GM23248 (cell line): Measurements from ENCODE around the gene BTAF1. TPM values are rescaled to one million over a fixed set of nuclear protein-coding genes. Genes with fewer than 3 reads are reported as not detected.

ENCODE experiments used
- DNase-seq: peaks from one replicate; pipeline ENCODE4 v3.0.0-alpha.2; 2015
- H2AFZ ChIP-seq: fragments of 200-600 bp; sonication (generic); 2 replicates; pipeline ENCODE4 v1.6.1; 2016; ENCODE audit warnings: antibody characterized with exemption
- H3F3A ChIP-seq: fragments of 200-600 bp; sonication (generic); 2 replicates; pipeline ENCODE4 v1.6.1; 2016; ENCODE audit warnings: mild to moderate bottlenecking, antibody characterized with exemption, mixed run types; ENCODE audit not compliant: insufficient read depth
- H3K27ac ChIP-seq: fragments of 200-600 bp; sonication (generic); 2 replicates; pipeline ENCODE4 v1.5.1; 2016; ENCODE audit warnings: mild to moderate bottlenecking
- H3K27me3 ChIP-seq: fragments of 200-600 bp; sonication (generic); replicated peaks from 2 replicates; pipeline ENCODE4 v1.6.1; 2016; ENCODE audit warnings: mild to moderate bottlenecking; ENCODE audit not compliant: insufficient read depth
- H3K36me3 ChIP-seq: fragments of 200-600 bp; sonication (generic); 2 replicates; pipeline ENCODE4 v1.6.1; 2016; ENCODE audit warnings: low read depth, mild to moderate bottlenecking
- H3K4me1 ChIP-seq: fragments of 200-600 bp; sonication (generic); 2 replicates; pipeline ENCODE4 v1.6.1; 2016; ENCODE audit warnings: mild to moderate bottlenecking; ENCODE audit not compliant: insufficient read depth
- H3K4me2 ChIP-seq: fragments of 200-600 bp; sonication (generic); one replicate; pipeline ENCODE4 v1.6.1; 2016; ENCODE audit warnings: mild to moderate bottlenecking; ENCODE audit not compliant: unreplicated experiment
- H3K4me3 ChIP-seq: fragments of 200-600 bp; sonication (generic); 2 replicates; pipeline ENCODE4 v1.5.1; 2016; ENCODE audit warnings: mild to moderate bottlenecking
- H3K79me2 ChIP-seq: fragments of 200-600 bp; sonication (generic); 2 replicates; pipeline ENCODE4 v1.6.1; 2016; ENCODE audit warnings: mild to moderate bottlenecking; ENCODE audit not compliant: insufficient read depth
- H3K9ac ChIP-seq: fragments of 200-600 bp; sonication (generic); 2 replicates; pipeline ENCODE4 v1.6.1; 2016; ENCODE audit warnings: mild to moderate bottlenecking
- H3K9me2 ChIP-seq: fragments of 200-600 bp; sonication (generic); 2 replicates; pipeline ENCODE4 v1.6.1; 2016; ENCODE audit warnings: mixed run types, mild to moderate bottlenecking, moderate library complexity; ENCODE audit not compliant: insufficient read depth
- H3K9me3 ChIP-seq: fragments of 200-600 bp; sonication (generic); one replicate; pipeline ENCODE4 v1.6.1; 2017; ENCODE audit warnings: low read depth
- H4K20me1 ChIP-seq: fragments of 200-600 bp; sonication (generic); 2 replicates; pipeline ENCODE4 v1.6.0; 2016; ENCODE audit not compliant: insufficient read depth
- EZH2 ChIP-seq: fragments of 200-600 bp; sonication (generic); IDR thresholded peaks from 2 replicates; pipeline ENCODE4 v1.6.1; 2018; ENCODE audit warnings: antibody characterized with exemption, mild to moderate bottlenecking; ENCODE audit not compliant: insufficient read depth, poor library complexity, severe bottlenecking
- EZH2phosphoT487 ChIP-seq: fragments of 200-600 bp; sonication (generic); IDR thresholded peaks from 2 replicates; pipeline ENCODE4 v1.6.1; 2018; ENCODE audit warnings: antibody characterized with exemption, moderate library complexity, mild to moderate bottlenecking, low read depth; ENCODE audit not compliant: insufficient read depth
- WGBS, 2 experiments: methylation state at CpG; one replicate each; pipeline ENCODE4 v1.1.6; 2015 to 2017; ENCODE audit warnings: low lambda C conversion rate in 2 of 2, low coverage in 1 of 2; ENCODE audit errors: missing lambda C conversion rate in 2 of 2; 5-methylcytosine and 5-hydroxymethylcytosine counted together
- in situ Hi-C: fragments of 300-500 bp; cut with MboI; formaldehyde crosslinking; loops from 2 replicates; pipeline ENCODE4 v1.15.0; 2020
- polyA plus RNA-seq: library from polyadenylated mRNA; unstranded; fragments of >200 nt; fragmentation: Nextera tagmentation; extraction: Ambion mirVana; gene quantifications from 2 replicates; pipeline ENCODE4 v1.2.1, GENCODE V29; 2016
- total RNA-seq: library from RNA; depleted of rRNA; stranded (reverse); fragments of >200 nt; shearing (Covaris generic); gene quantifications from 2 replicates; pipeline ENCODE4 v1.2.3, GENCODE V29; 2014

Gene BTAF1
- total and polyA plus RNA-seq, 2 experiments from 2014 or later: 17.0 to 29.2 TPM

DNA sequence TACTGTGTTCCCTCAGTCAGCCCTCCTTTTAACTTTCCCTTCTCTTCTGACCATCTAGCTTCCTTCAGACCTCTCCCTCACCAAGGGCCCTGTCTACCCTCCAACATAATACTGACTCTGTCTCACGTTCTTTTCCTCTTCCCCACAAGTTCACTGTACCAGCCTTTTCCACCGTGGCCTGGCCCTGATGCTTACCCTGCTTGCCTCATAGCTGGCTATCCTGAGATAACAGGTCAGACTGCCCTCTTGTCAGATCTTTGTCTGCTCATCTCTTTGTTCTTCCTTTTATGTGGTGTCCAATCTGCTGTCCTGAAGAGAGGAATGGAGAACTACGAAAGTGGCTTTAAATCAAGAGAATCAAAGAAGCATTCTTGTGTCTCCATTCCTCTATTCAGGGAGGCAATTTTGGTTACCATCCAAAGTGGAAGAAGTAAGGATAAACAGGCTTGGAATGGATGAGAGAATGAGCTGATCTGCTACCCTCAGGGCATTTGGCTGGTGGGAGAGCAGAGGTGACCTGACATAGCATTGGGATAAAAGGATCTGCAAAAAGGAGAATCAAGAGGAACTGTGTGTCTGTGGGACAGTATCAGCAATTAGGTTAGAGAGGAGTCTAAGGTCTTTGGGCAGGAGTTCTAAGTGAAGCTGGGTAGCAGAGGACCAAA, 8.1 kb downstream of the BTAF1 start:
- no peak overlapping the region for H3K27ac ChIP-seq
- DNase-seq: no peak
- H3K9me2 ChIP-seq: no peaks in the 10 kb centered on the region
- no peak overlapping the region for H3K4me3 ChIP-seq
- H2AFZ ChIP-seq: no peak overlapping the region
- WGBS, 2 experiments: 93 to 98% methylated on average over 3 of the region's 3 CpGs
- no peak overlapping the region for H3K9ac ChIP-seq
- TF ChIP-seq EZH2phosphoT487 (no peak), EZH2 (no peak)
- H4K20me1 ChIP-seq: peaks cover 35% of the 10 kb centered on the region
- in situ Hi-C loops: no loop called here
- 0 out of 2 replicates have a peak, but pooled peaks cover 7% of the 10 kb centered on the region for H3K4me1 ChIP-seq
- H3K36me3 ChIP-seq: peaks cover 11% of the 10 kb centered on the region
- peaks cover 10% of the 10 kb centered on the region; the same call in 1 of the 2 replicates for H3F3A ChIP-seq
- no peak overlapping the region for H3K4me2 ChIP-seq
- no peaks in the 10 kb centered on the region for H3K9me3 ChIP-seq
- no peaks in the 10 kb centered on the region for H3K27me3 ChIP-seq
- peaks cover 100% of the 10 kb centered on the region for H3K79me2 ChIP-seq

DNA sequence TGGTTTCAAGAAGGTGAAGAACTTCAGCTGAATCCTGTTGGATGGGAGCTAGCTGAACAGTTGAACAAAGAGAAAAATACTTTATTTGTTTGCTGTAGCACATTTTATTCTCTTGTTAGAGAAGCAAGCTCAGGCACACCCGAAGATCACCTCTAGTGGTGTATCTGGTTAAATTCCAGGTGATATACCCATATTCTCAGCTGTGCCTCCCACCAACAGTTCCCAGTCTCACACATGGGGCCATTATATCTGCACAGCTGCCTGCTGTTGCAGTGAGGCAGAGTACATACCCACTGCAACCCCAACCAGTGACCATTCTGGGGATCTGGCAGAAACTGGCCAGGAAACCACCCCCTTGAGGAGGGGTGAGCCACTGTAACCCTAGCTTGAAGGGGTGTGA, 9.2 kb downstream of the BTAF1 start:
- Histone ChIP-seq H3K9me3 (no peaks in the 10 kb centered on the region), H3K4me2 (no peak overlapping the region), H2AFZ (no peak overlapping the region), H3K9me2 (no peaks in the 10 kb centered on the region), H4K20me1 (peaks cover 32% of the 10 kb centered on the region), H3F3A (peaks cover 10% of the 10 kb centered on the region; the same call in 1 of the 2 replicates), H3K4me1 (0 out of 2 replicates have a peak, but pooled peaks cover 7% of the 10 kb centered on the region), H3K27me3 (no peaks in the 10 kb centered on the region), H3K36me3 (peaks cover 11% of the 10 kb centered on the region), H3K27ac (no peak overlapping the region), H3K9ac (no peak overlapping the region), H3K4me3 (no peak overlapping the region), H3K79me2 (peaks cover 100% of the 10 kb centered on the region)
- 94 to 100% methylated on average over 1 of the region's 1 CpG for WGBS, 2 experiments
- no peak for TF ChIP-seq EZH2
- in situ Hi-C loops: no loop called here
- DNase-seq: no peak

DNA sequence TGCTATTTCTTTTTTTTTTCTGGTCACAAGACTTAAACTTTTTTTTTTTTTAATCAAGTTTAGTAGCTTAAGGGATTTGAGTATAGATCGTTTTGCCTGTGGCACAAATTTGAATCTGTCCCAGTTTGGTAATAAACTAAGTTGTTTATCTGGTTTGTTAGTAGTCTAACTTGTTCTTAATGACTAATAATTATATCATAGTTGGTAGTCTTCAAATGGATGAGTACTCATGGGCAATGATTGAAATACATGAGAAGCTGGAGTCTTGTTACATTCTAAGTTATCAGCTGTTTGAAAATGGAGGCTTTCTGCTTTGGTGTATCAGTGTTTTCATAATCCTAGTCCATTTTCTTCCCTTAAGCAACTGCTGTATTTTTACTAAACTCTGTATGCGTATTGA, 12.3 kb downstream of the BTAF1 start:
- in situ Hi-C loops: no loop called here
- peaks cover 99% of the 10 kb centered on the region for H3K79me2 ChIP-seq

DNA sequence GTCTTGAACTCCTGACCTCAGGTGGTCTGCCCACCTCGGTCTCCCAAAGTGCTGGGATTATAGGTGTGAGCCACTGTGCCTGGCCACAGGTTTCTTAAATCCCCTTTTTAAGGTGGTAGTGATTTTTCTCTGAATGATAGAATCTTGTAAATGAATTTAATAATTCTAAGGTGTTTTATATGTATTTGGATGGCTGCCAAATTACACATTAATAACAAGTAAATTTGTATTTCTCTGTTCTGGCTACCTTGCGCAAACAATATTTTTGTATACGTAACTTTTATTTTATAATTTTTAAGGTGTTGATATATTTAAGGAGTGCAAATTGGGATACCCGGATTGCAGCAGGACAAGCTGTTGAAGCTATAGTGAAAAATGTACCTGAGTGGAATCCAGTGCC, 16.1 kb downstream of the BTAF1 start:
- Histone ChIP-seq H3K9ac (no peak overlapping the region), H3K4me1 (peaks cover 8% of the 10 kb centered on the region; the same call in 1 of the 2 replicates), H3K4me3 (no peak overlapping the region), H3F3A (peaks cover 16% of the 10 kb centered on the region; the same call in 1 of the 2 replicates), H3K27me3 (no peaks in the 10 kb centered on the region), H2AFZ (no peak overlapping the region), H3K79me2 (peaks cover 96% of the 10 kb centered on the region), H3K36me3 (peaks cover 19% of the 10 kb centered on the region), H3K9me2 (no peaks in the 10 kb centered on the region), H3K27ac (no peak overlapping the region), H3K4me2 (no peak overlapping the region), H4K20me1 (peaks cover 9% of the 10 kb centered on the region), H3K9me3 (no peaks in the 10 kb centered on the region)
- TF ChIP-seq EZH2phosphoT487 (no peak), EZH2 (no peak)
- in situ Hi-C loops: no loop called here
- WGBS, 2 experiments: 97 to 98% methylated on average over 4 of the region's 4 CpGs
- DNase-seq: peak; percentile 4

More for the DNA sequence above, 12.3 kb downstream of the BTAF1 start:
- Histone ChIP-seq H3K4me2 (no peak overlapping the region), H3K27me3 (no peaks in the 10 kb centered on the region), H3K4me1 (0 out of 2 replicates have a peak, but pooled peaks cover 7% of the 10 kb centered on the region), H2AFZ (no peak overlapping the region), H3K4me3 (no peak overlapping the region), H3K9me2 (no peaks in the 10 kb centered on the region), H4K20me1 (peaks cover 21% of the 10 kb centered on the region), H3K36me3 (peaks cover 11% of the 10 kb centered on the region), H3F3A (peaks cover 10% of the 10 kb centered on the region; the same call in 1 of the 2 replicates), H3K9ac (no peak overlapping the region), H3K27ac (no peak overlapping the region), H3K9me3 (no peaks in the 10 kb centered on the region)
- 87 to 88% methylated on average over 2 of the region's 2 CpGs for WGBS, 2 experiments
- TF ChIP-seq EZH2phosphoT487 (no peak), EZH2 (no peak)
- peak; percentile 22 for DNase-seq
